Small intestine (tissue), 7 donors: ENCODE results near the gene RALY. TPM values are rescaled to one million over a fixed set of nuclear protein-coding genes. Genes with fewer than 3 reads are reported as not detected.

Experiments used
- DNase-seq, 2 donors: peaks; one replicate each; pipeline versions ENCODE4 v3.0.0 to v3.0.0-alpha.2; 2013
- FAIRE-seq: peaks from 2 replicates; lab custom pipeline; 2012; peaks lifted over from hg19 to GRCh38; lab: Jason Lieb, UNC
- H3K27ac ChIP-seq, 3 donors: one replicate each; pipeline ENCODE4 v1.5.1; 2013; ENCODE audit warnings: low read length in 2 of 3, mild to moderate bottlenecking in 2 of 3, control low read depth in 1 of 3, inconsistent platforms in 1 of 3, low read depth in 1 of 3, moderate library complexity in 1 of 3
- H3K27me3 ChIP-seq, 3 donors: one replicate each; pipeline ENCODE4 v1.6.1; 2013; ENCODE audit warnings: low read length in 3 of 3, inconsistent platforms in 1 of 3; ENCODE audit not compliant: control insufficient read depth in 3 of 3, insufficient read depth in 3 of 3
- H3K36me3 ChIP-seq, 3 donors: one replicate each; pipeline ENCODE4 v1.6.1; 2013; ENCODE audit warnings: low read length in 3 of 3, inconsistent platforms in 1 of 3, low read depth in 1 of 3, mild to moderate bottlenecking in 1 of 3, moderate library complexity in 1 of 3; ENCODE audit not compliant: control insufficient read depth in 3 of 3, insufficient read depth in 2 of 3
- H3K4me1 ChIP-seq, 3 donors: one replicate each; pipeline ENCODE4 v1.6.1; 2013; ENCODE audit warnings: low read length in 2 of 3, inconsistent platforms in 1 of 3, low read depth in 1 of 3, mild to moderate bottlenecking in 1 of 3, moderate library complexity in 1 of 3; ENCODE audit not compliant: control insufficient read depth in 3 of 3, insufficient read depth in 2 of 3
- H3K4me3 ChIP-seq, 3 donors: one replicate each; pipeline ENCODE4 v1.5.1; 2013; ENCODE audit warnings: low read length in 3 of 3, control low read depth in 1 of 3, inconsistent platforms in 1 of 3, low read depth in 1 of 3, mild to moderate bottlenecking in 1 of 3, moderate library complexity in 1 of 3
- H3K9me3 ChIP-seq, 2 donors: one replicate each; pipeline ENCODE4 v1.6.1; 2013; ENCODE audit warnings: low read depth in 1 of 2, low read length in 1 of 2; ENCODE audit not compliant: control insufficient read depth in 2 of 2, insufficient read depth in 1 of 2
- WGBS, 3 donors: extraction: QIAGEN DNeasy Blood & Tissue Kit; methylation state at CpG; one replicate each; pipeline ENCODE4 v1.1.7; 2013; 5-methylcytosine and 5-hydroxymethylcytosine counted together
- polyA plus RNA-seq, 4 donors: library from polyadenylated mRNA; stranded (reverse) in 3 of 4; unstranded in 1 of 4; fragments of 200-250 nt in 3 of 4; fragments of 120-200 nt in 1 of 4; gene quantifications; one replicate each; pipeline versions ENCODE4 v1.2.1 to v1.2.3, GENCODE V29; 2013
- donor health status: healthy with polysubstance abuse.
- donor health status: control.
- donor health status: control.
- donor health status: Bipolar disorder and iron deficiency.
- donor health status: healthy.

RALY gene
- polyA plus RNA-seq, 4 donors: 108 to 166 (median 145) TPM

DNA sequence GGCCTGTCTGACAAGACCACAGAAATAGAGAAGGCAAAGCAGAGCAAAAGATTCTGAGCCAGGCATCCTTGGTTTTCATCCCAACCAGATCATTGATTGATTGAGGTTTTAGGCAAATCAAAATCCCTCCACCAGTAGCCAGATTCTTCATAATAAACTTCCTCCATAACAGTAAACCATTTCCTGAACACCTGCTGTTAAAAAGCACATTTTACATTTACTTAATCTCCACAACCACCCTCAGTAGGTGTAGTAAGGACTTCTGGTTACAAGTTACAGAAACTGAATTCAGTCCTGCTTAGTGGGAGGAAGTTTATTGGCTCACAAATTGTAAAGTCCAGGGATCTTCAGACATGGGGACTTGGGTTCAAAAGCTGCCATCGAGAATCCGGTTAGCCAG, 90.1 kb downstream of the RALY start:
- H3K36me3 ChIP-seq: peaks cover 4 to 63% (median 15%) of the 10 kb centered on the region in 3 donors
- no peak overlapping the region for H3K4me3 ChIP-seq
- no peaks in the 10 kb centered on the region for H3K9me3 ChIP-seq
- no peak overlapping the region for H3K27ac ChIP-seq
- H3K27me3 ChIP-seq: no peaks in the 10 kb centered on the region
- WGBS, 3 donors: 91 to 98% (median 97%) methylated on average over 2 of the region's 2 CpGs
- FAIRE-seq (no peak), DNase-seq (no peak)
- no peaks in the 10 kb centered on the region for H3K4me1 ChIP-seq

DNA sequence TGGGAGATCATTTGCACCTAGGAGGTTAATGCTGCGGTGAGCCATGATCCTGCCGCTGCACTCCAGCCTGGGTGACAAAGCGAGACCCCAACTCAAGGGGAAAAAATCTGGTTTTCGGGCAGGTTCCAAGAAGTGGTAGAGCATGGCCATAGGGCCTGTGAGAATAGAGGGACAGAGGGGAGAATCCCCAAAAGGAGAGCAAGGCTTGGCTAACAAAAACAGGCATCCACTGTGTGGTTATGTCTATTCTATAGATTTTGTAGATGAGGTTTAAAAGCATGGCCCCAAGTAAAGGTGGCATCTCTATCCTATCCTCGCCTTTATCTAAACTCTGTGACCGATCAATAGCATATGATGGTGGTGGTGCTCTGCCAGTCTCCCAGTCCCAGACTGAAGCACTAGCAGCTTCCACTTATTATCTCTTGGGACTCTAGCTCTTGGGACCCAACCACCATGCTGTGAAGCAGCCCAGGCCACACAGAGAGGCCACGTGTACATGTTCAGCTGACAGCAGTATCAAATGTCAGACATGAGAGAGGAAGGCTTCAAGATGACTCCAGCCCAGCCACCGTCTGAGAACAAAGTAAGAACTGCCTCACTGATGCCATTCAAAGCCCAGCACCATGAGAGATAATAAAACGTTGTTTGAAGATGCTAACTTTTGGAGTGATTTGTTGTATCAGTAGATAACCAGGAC, 90.7 kb downstream of the RALY start:
- Histone ChIP-seq H3K4me1 (no peaks in the 10 kb centered on the region), H3K27ac (no peak overlapping the region), H3K36me3 (peaks cover 8 to 63% (median 15%) of the 10 kb centered on the region in 3 donors), H3K4me3 (no peak overlapping the region), H3K9me3 (no peaks in the 10 kb centered on the region), H3K27me3 (no peaks in the 10 kb centered on the region)
- 88 to 91% (median 89%) methylated on average over 9 of the region's 9 CpGs for WGBS, 3 donors
- FAIRE-seq: no peak
- no peak for DNase-seq

DNA sequence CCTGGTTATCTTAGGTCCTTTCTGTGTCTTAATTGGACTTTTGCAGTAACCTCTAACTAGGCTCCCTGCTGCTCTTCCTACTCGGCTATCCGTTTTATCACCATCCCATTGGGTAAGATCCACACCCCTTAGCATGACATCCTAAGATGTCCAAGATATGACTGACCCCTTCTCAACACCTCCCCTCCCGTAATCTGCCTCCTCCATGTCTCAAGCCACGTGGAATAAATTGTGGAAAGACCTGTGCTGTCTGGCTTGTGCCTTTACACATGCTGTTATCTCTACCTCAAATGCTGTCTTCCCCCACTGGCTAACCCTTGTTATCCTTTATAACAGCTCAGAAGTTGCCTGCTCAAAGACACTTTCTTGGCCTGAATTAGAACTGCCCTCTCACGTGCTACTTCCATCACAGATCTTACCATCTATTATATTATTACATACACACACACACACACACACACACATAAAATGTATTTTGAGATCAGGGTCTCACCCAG, 91.9 kb downstream of the RALY start:
- 87 to 90% (median 88%) methylated on average over 5 of the region's 5 CpGs for WGBS, 3 donors
- FAIRE-seq (no peak), DNase-seq (no peak)
- no peaks in the 10 kb centered on the region for H3K9me3 ChIP-seq
- H3K27ac ChIP-seq: no peak overlapping the region
- H3K4me3 ChIP-seq: no peak overlapping the region
- no peaks in the 10 kb centered on the region for H3K4me1 ChIP-seq
- no peaks in the 10 kb centered on the region for H3K27me3 ChIP-seq
- peaks cover 14 to 62% (median 19%) of the 10 kb centered on the region in 3 donors for H3K36me3 ChIP-seq

DNA sequence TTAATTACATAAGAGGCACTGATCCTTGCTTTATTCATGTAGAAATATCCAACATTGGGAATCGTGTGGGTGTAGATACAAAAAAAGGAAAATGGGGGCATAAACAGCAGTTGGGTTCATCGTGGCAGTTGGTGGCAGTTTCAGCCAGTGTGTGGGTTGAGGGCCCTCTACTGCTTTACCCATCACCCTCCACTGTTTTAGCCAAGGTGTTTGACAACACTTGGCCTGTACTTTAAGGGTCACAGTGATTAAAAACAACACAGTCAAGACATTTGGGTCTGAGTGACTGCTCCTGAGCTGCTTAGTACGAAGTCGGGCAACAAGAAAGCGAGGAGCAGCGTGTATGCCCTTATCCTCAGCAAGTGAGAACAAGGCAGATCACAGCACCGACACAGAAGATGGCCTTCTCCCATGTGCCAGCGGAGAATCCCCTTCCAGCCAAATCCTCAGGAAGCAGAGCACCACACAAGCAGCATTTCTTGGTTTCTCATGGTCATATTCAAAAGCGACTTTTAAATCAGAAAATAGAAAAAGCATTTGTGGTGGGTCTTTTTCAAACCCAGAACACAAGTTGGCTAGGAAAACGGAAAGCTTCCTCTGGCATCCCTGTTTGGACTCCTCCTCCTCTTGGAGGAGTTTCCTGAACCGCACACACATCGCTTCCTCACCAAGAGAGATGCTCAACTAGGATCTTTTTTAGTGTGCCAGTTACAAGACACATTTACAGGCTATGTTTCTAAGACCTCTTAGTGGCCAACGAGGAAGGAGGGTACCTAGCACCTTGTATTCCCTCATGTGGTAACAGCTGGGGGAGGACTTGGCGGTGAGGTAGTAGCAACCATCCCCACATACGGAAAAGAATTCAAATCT, 94.8 kb downstream of the RALY start:
- Histone ChIP-seq H3K9me3 (no peaks in the 10 kb centered on the region), H3K27ac (no peak overlapping the region), H3K4me3 (no peak overlapping the region), H3K36me3 (peaks cover 22 to 55% (median 23%) of the 10 kb centered on the region in 3 donors), H3K27me3 (no peaks in the 10 kb centered on the region), H3K4me1 (no peaks in the 10 kb centered on the region)
- WGBS, 3 donors: 88 to 90% (median 88%) methylated on average over 15 of the region's 15 CpGs
- DNase-seq: no peak
- no peak for FAIRE-seq

GRCh38 chr20:34089175-34089479, 95.4 kb downstream of the RALY start:
- DNase-seq: no peak
- 75 to 92% (median 92%) methylated on average over 3 to 5 of the region's 5 CpGs for WGBS, 3 donors
- FAIRE-seq: no peak
- H3K27me3 ChIP-seq: no peaks in the 10 kb centered on the region
- no peaks in the 10 kb centered on the region for H3K4me1 ChIP-seq
- H3K4me3 ChIP-seq: no peak overlapping the region
- H3K36me3 ChIP-seq: peaks cover 23 to 55% (median 25%) of the 10 kb centered on the region in 3 donors
- no peak overlapping the region for H3K27ac ChIP-seq
- H3K9me3 ChIP-seq: no peaks in the 10 kb centered on the region

- FAIRE-seq (no peak), DNase-seq (no peak)
Observed at GRCh38 chr20:34089655-34090345, 96.1 kb downstream of the RALY start.

DNA sequence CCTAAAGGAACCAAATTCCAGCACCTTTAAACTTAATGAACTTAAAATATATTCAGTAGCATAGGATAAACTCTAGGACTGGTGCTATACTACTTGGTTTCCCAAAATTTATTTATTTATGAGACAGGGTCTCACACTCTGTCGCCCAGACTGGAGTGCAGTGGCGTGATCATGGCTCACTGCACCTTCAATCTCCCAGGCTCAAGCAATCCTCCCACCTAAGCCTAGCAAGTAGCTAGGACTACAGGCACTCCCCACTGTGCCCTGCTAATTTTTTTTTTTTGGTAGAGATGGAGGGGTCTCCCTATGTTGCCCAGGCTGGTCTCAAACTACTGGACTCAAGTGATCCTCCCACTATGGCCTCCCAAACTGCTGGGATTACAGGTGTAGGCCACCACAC, 96.9 kb downstream of the RALY start:
- 97 to 100% (median 100%) methylated on average over 2 of the region's 2 CpGs for WGBS, 3 donors

More at GRCh38 chr20:34089655-34090345, 96.1 kb downstream of the RALY start:
- H3K27ac ChIP-seq: no peak overlapping the region
- H3K36me3 ChIP-seq: peaks cover 23 to 51% (median 27%) of the 10 kb centered on the region in 3 donors
- H3K4me1 ChIP-seq: no peaks in the 10 kb centered on the region
- H3K9me3 ChIP-seq: no peaks in the 10 kb centered on the region
- H3K4me3 ChIP-seq: no peak overlapping the region
- 85 to 92% (median 86%) methylated on average over 13 of the region's 13 CpGs for WGBS, 3 donors
- no peaks in the 10 kb centered on the region for H3K27me3 ChIP-seq

GRCh38 chr20:34091637-34092200, 98.0 kb downstream of the RALY start:
- H3K36me3 ChIP-seq: peaks cover 31 to 59% (median 32%) of the 10 kb centered on the region in 3 donors
- no peak for DNase-seq
- FAIRE-seq: no peak

More for the DNA sequence above, 96.9 kb downstream of the RALY start:
- peaks cover 23 to 55% (median 26%) of the 10 kb centered on the region in 3 donors for H3K36me3 ChIP-seq
- no peak overlapping the region for H3K27ac ChIP-seq
- no peak for FAIRE-seq
- no peak for DNase-seq
- no peak overlapping the region for H3K4me3 ChIP-seq
- no peaks in the 10 kb centered on the region for H3K9me3 ChIP-seq
- H3K27me3 ChIP-seq: no peaks in the 10 kb centered on the region
- no peaks in the 10 kb centered on the region for H3K4me1 ChIP-seq

More at GRCh38 chr20:34091637-34092200, 98.0 kb downstream of the RALY start:
- Histone ChIP-seq H3K27ac (no peak overlapping the region), H3K9me3 (no peaks in the 10 kb centered on the region), H3K4me3 (no peak overlapping the region), H3K4me1 (no peaks in the 10 kb centered on the region), H3K27me3 (no peaks in the 10 kb centered on the region)
- 86 to 96% (median 93%) methylated on average over 6 of the region's 6 CpGs for WGBS, 3 donors
